ENCODE data around the gene MAP3K20. TPM values are rescaled to one million over a fixed set of nuclear protein-coding genes. Genes with fewer than 3 reads are reported as not detected.

MAP3K20 gene
- total RNA-seq, 1 experiment from 2014 or later, result 15.2 TPM

- POLR2A ChIA-PET, result no interaction called here
- Mint-ChIP-seq H3K4me3 (no peak overlapping the region), H3K27ac (no peak overlapping the region), H3K9me3 (peaks cover 24% of the 10 kb centered on the region), H3K4me1 (peaks cover 3% of the 10 kb centered on the region), H3K27me3 (ENCODE audit: low read depth) (no peaks in the 10 kb centered on the region), H3K36me3 (0 out of 2 replicates have a peak, but pooled peaks cover 2% of the 10 kb centered on the region)
- DNase-seq (ENCODE audit: low spot score), result no peak
- TF ChIP-seq ATF3 (CRISPR knock-in tag; conservative IDR thresholded peaks at IDR 0.05) (no peak), NFE2L1 (CRISPR knock-in tag; IDR thresholded peaks at IDR 0.05) (no peak), SOX15 (CRISPR knock-in tag; IDR thresholded peaks at IDR 0.05) (no peak), MLX (CRISPR knock-in tag; IDR thresholded peaks at IDR 0.05) (no peak)
- TF ChIP-seq, protein P1, sequence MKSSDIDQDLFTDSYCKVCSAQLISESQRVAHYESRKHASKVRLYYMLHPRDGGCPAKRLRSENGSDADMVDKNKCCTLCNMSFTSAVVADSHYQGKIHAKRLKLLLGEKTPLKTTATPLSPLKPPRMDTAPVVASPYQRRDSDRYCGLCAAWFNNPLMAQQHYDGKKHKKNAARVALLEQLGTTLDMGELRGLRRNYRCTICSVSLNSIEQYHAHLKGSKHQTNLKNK (CRISPR knock-in tag; IDR thresholded peaks at IDR 0.05), result no peak
- CTCF ChIA-PET, result interaction anchor here (1.0 kb wide), 1 partner anchor 18 kb away, joined by 3 read pairs; no protein-coding TSS in a partner anchor
- no peak for ATAC-seq
Measured at GRCh38 chr2:173109253-173110188, 33.9 kb downstream of the MAP3K20 start.

- TF ChIP-seq FOXJ3 (CRISPR knock-in tag; IDR thresholded peaks at IDR 0.05; ENCODE audit: borderline replicate concordance) (no peak), ELF4 (CRISPR knock-in tag; IDR thresholded peaks at IDR 0.05; ENCODE audit: low read depth) (no peak), ZNF416 (CRISPR knock-in tag; IDR thresholded peaks at IDR 0.05) (no peak), IRF2 (CRISPR knock-in tag; IDR thresholded peaks at IDR 0.05; ENCODE audit: borderline replicate concordance, low read depth) (no peak), SMAD3 (CRISPR knock-in tag; IDR thresholded peaks at IDR 0.05; ENCODE audit: borderline replicate concordance) (no peak), SMAD4 (CRISPR knock-in tag; IDR thresholded peaks at IDR 0.05) (no peak)
- TF ChIP-seq, protein P2, sequence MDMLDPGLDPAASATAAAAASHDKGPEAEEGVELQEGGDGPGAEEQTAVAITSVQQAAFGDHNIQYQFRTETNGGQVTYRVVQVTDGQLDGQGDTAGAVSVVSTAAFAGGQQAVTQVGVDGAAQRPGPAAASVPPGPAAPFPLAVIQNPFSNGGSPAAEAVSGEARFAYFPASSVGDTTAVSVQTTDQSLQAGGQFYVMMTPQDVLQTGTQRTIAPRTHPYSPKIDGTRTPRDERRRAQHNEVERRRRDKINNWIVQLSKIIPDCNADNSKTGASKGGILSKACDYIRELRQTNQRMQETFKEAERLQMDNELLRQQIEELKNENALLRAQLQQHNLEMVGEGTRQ (CRISPR knock-in tag; IDR thresholded peaks at IDR 0.05), result no peak
- TF ChIP-seq, protein P3, sequence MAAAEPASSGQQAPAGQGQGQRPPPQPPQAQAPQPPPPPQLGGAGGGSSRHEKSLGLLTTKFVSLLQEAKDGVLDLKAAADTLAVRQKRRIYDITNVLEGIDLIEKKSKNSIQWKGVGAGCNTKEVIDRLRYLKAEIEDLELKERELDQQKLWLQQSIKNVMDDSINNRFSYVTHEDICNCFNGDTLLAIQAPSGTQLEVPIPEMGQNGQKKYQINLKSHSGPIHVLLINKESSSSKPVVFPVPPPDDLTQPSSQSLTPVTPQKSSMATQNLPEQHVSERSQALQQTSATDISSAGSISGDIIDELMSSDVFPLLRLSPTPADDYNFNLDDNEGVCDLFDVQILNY (CRISPR knock-in tag; IDR thresholded peaks at IDR 0.05), result no peak
- TF ChIP-seq, protein P4, sequence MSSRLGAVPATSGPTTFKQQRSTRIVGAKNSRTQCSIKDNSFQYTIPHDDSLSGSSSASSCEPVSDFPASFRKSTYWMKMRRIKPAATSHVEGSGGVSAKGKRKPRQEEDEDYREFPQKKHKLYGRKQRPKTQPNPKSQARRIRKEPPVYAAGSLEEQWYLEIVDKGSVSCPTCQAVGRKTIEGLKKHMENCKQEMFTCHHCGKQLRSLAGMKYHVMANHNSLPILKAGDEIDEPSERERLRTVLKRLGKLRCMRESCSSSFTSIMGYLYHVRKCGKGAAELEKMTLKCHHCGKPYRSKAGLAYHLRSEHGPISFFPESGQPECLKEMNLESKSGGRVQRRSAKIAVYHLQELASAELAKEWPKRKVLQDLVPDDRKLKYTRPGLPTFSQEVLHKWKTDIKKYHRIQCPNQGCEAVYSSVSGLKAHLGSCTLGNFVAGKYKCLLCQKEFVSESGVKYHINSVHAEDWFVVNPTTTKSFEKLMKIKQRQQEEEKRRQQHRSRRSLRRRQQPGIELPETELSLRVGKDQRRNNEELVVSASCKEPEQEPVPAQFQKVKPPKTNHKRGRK (CRISPR knock-in tag; IDR thresholded peaks at IDR 0.05; ENCODE audit: borderline replicate concordance), result no peak
- TF ChIP-seq, protein P5, sequence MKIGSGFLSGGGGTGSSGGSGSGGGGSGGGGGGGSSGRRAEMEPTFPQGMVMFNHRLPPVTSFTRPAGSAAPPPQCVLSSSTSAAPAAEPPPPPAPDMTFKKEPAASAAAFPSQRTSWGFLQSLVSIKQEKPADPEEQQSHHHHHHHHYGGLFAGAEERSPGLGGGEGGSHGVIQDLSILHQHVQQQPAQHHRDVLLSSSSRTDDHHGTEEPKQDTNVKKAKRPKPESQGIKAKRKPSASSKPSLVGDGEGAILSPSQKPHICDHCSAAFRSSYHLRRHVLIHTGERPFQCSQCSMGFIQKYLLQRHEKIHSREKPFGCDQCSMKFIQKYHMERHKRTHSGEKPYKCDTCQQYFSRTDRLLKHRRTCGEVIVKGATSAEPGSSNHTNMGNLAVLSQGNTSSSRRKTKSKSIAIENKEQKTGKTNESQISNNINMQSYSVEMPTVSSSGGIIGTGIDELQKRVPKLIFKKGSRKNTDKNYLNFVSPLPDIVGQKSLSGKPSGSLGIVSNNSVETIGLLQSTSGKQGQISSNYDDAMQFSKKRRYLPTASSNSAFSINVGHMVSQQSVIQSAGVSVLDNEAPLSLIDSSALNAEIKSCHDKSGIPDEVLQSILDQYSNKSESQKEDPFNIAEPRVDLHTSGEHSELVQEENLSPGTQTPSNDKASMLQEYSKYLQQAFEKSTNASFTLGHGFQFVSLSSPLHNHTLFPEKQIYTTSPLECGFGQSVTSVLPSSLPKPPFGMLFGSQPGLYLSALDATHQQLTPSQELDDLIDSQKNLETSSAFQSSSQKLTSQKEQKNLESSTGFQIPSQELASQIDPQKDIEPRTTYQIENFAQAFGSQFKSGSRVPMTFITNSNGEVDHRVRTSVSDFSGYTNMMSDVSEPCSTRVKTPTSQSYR (CRISPR knock-in tag; IDR thresholded peaks at IDR 0.05), result no peak
- no peaks in the 10 kb centered on the region for H3K36me3 Mint-ChIP-seq
- CTCF ChIA-PET, result no interaction called here
Measured at GRCh38 chr2:173117678-173118077, 42.0 kb downstream of the MAP3K20 start.

More at GRCh38 chr2:173117678-173118077, 42.0 kb downstream of the MAP3K20 start:
- no peak overlapping the region for H3K4me3 Mint-ChIP-seq
- no peaks in the 10 kb centered on the region for H3K27me3 Mint-ChIP-seq (ENCODE audit: low read depth)
- no peak overlapping the region for H3K27ac Mint-ChIP-seq
- POLR2A ChIA-PET, result no interaction called here
- peaks cover 9% of the 10 kb centered on the region for H3K9me3 Mint-ChIP-seq
- no peaks in the 10 kb centered on the region for H3K4me1 Mint-ChIP-seq
- DNase-seq (ENCODE audit: low spot score) (no peak), ATAC-seq (no peak)

All from WTC11 (cell line).